Upper lobe of left lung (tissue), 4 donors: ENCODE data around the gene WBP1L.

ENCODE experiments used
- EP300 ChIP-seq, 4 donors: sonication (generic); formaldehyde crosslinking; IDR thresholded peaks; one replicate each; pipeline ENCODE4 v1.5.1; 2017; ENCODE audit warnings: antibody characterized with exemption in 4 of 4, control low read depth in 2 of 4
- POLR2A ChIP-seq, 4 donors: fragments of 450-650 bp; IDR thresholded peaks; one replicate each; pipeline ENCODE4 v1.5.1; 2016 to 2017; ENCODE audit warnings: antibody characterized with exemption in 4 of 4, mild to moderate bottlenecking in 2 of 4
- TF ChIP-seq, protein P1 (sequence below), 6 experiments: fragments of 450-650 bp in 4 of 6; fragments of 200-600 bp in 2 of 6; sonication (generic) in 2 of 6; IDR thresholded peaks; one replicate each; pipeline ENCODE4 v1.5.1; 2016 to 2019; ENCODE audit warnings: antibody characterized with exemption in 6 of 6

DNA sequence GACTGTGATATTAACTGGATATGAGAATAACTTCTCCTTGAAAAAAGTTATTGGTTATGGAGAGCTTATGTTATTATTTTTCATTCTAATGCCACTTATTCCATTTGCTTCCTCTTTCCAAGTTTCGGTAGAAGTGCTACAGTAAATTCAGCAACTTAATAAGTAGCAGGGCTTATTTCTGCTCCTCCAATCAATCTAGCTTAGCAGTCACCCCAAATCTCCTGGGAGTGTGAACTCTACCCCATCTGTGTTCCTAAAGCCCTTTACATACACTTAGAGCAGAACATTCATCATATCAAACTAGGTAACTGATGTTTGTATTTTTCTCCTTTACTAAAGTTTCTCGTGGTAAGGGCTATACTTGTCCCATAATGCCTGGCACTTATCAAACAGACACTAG lies 38.2 kb upstream of the WBP1L start:
- TF ChIP-seq, protein P1, sequence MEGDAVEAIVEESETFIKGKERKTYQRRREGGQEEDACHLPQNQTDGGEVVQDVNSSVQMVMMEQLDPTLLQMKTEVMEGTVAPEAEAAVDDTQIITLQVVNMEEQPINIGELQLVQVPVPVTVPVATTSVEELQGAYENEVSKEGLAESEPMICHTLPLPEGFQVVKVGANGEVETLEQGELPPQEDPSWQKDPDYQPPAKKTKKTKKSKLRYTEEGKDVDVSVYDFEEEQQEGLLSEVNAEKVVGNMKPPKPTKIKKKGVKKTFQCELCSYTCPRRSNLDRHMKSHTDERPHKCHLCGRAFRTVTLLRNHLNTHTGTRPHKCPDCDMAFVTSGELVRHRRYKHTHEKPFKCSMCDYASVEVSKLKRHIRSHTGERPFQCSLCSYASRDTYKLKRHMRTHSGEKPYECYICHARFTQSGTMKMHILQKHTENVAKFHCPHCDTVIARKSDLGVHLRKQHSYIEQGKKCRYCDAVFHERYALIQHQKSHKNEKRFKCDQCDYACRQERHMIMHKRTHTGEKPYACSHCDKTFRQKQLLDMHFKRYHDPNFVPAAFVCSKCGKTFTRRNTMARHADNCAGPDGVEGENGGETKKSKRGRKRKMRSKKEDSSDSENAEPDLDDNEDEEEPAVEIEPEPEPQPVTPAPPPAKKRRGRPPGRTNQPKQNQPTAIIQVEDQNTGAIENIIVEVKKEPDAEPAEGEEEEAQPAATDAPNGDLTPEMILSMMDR (IDR thresholded peaks at IDR 0.05) = no peak
- TF ChIP-seq POLR2A (IDR thresholded peaks at IDR 0.05) = no peak
- no peak for TF ChIP-seq EP300 (IDR thresholded peaks at IDR 0.05)
